Uterus (tissue), 2 donors: Measurements from ENCODE around the gene PPP2R1B.

Experiments used
- CTCF ChIP-seq, 4 experiments: fragments of 200-600 bp in 2 of 4; fragments of 450-650 bp in 2 of 4; sonication (generic) in 2 of 4; IDR thresholded peaks; one replicate each; pipeline ENCODE4 v1.5.1; 2016 to 2019; ENCODE audit warnings: antibody characterized with exemption in 4 of 4, mild to moderate bottlenecking in 2 of 4, moderate library complexity in 1 of 4
- POLR2A ChIP-seq, 2 donors: fragments of 450-650 bp; IDR thresholded peaks; one replicate each; pipeline ENCODE4 v1.6.1; 2016; ENCODE audit warnings: antibody characterized with exemption in 2 of 2, mild to moderate bottlenecking in 1 of 2, moderate library complexity in 1 of 2

GRCh38 chr11:111684251-111684650, 81.9 kb downstream of the PPP2R1B start:
- TF ChIP-seq CTCF (IDR thresholded peaks at IDR 0.05) (no peak), POLR2A (IDR thresholded peaks at IDR 0.05) (no peak)
